Measurements from ENCODE around the gene MYCN.

MYCN gene

DNA sequence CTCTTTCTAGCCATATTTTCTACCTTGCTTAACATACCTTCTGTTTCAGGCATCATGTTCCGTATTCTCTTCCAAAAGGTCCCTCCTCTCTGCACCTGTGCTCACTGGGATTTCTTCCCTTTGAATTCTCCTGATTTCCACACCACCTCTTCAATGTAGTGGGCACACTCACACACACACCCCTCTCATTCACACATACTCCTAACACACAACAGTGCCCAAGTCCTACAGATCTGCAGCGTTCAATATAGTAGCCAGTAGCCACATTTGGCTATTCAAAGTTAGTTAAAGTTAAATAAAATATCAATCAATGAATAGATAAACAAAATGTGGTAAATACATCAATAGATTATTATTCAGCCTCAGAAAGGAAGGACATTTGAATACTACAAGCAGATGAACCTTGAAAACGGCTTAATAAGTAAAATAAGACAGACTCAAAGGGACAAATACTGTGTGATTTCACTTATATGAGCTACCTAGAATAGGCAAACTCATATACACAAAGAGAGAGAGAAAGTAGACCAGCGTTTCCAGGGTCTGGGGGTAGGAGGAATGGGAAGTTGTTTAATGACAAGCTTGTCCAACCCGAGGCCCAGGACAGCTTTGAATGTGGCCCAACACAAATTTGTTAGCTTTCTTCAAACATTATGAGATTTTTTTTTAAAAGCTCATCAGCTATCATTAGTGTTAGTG is 34.4 kb downstream of the MYCN start:
- DNase-seq: no peak

GRCh38 chr2:15975261-15975600 is 34.9 kb downstream of the MYCN start:
- no peak for DNase-seq

GRCh38 chr2:15975676-15976075 is 35.3 kb downstream of the MYCN start:
- no peak for DNase-seq

- DNase-seq: no peak
Measured at GRCh38 chr2:15976354-15976753, 36.0 kb downstream of the MYCN start.

DNA sequence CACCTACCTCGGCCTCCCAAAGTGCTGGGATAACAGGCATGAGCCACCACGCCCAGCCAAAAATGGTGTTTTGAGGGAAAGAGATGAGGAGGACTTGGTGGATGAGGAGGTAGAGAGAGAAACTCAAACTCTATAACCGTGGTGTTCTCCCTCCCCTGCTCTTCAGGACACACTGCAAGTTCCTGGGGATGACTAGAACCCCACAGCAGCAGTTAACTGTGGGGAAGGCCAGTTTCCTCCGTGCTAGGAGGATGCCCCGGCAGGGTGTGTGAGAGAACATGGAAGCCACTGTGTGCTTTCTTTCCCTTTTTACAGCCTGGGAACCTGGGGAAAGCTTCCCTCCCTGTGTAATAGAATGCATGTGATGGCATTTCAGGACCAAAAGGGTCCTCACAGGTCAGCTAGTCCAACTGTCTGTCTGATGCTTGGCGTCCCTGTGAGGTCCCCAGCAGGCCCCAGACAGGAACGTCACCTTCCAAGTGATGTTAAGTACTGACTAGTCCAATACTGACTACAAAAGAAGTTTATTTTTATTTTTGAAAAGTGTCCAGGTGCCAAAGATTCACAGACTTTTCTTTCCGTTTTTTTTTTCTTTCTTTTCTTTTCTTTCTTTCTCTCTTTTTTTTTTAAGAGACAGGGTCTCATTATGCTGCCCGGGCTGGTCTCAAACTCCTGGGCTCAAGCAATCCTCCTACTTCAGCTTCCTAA is 38.9 kb downstream of the MYCN start:
- DNase-seq: no peak

- no peak for DNase-seq
Measured at GRCh38 chr2:15979759-15980604, 39.6 kb downstream of the MYCN start.

- peak in 1 of 51 donors; percentile 4 for DNase-seq
Measured at GRCh38 chr2:15980605-15981098, 40.3 kb downstream of the MYCN start.

- no peak for DNase-seq
Measured at GRCh38 chr2:15981646-15982045, 41.3 kb downstream of the MYCN start.

- no peak for DNase-seq
Measured at GRCh38 chr2:15982285-15983044, 42.1 kb downstream of the MYCN start.

- peak in 5 of 51 donors; percentile 5 to 33 (median 5) for DNase-seq
Measured at GRCh38 chr2:15983496-15983895, 43.1 kb downstream of the MYCN start.

GRCh38 chr2:15984368-15985255 is 44.3 kb downstream of the MYCN start:
- peak; percentile 6 to 97 (median 86) for DNase-seq

DNA sequence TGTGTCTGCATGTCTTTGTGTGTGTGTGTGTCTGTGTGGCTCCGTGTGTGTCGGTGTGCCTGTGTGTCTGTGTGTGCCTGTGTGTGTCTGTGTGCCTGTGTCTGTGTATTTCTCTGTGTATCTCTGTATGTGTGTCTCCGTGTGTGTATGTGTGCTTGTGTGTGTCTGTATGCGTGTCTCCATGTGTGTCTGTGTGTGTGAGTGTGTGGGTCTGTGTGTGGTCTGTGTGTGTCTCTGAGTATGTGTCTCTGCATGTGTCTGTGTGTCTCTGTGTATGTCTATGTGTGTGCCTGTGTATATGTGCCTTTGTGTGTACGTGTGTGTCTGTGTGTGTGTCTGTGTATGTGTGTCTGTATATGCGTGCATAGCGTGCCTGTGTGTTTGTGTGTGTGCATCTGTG is 45.2 kb downstream of the MYCN start:
- DNase-seq: no peak

DNA sequence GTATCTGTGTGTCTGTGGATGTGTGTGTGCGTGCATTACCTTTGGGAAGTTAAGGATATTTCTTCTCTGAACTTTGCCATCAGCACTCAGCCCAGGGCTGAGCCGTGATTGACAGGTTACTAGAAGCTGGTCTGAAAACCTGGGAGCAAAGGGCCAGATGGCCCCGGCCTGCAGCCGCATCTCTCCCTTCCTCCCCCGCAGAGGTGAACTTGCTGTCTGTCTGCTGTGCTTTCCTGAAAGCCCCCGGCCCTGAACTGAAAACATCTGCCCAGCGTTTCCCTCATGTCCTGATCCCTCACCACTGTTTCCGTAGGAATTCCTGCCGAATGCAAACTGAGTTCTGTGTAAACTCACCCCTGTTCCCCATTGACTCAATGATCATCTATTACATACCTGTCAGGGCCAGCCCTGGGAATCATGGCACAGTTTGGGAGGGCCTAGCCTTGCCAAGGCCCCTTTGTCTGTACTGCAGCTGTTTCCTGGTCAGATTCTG is 45.8 kb downstream of the MYCN start:
- no peak for DNase-seq

GRCh38 chr2:15986644-15987043 is 46.3 kb downstream of the MYCN start:
- DNase-seq: no peak

- DNase-seq: no peak
Measured at GRCh38 chr2:15988733-15989132, 48.4 kb downstream of the MYCN start.

DNA sequence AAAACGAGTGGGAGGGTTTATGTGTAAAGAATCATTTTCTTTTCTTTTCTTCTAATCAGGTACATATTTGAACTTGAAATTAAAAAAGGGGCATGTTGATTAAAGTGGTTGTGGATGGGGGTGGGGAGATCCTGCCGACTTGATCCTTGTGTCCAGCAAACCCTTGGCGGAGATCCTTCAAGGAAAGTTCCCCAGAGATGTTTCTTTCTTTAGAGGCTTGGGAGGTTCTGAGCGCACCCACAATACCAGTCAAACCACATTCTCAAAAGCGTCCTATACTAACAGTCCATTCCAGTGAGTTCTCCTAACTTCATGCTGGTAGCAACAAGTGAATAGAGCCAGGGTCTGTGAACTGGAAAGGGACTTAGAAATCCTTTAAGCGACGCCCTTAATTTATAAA is 49.2 kb downstream of the MYCN start:
- DNase-seq: no peak

GRCh38 chr2:15990151-15991101 is 50.1 kb downstream of the MYCN start:
- DNase-seq: no peak

- no peak for DNase-seq
Measured at GRCh38 chr2:15991231-15991630, 50.9 kb downstream of the MYCN start.
